Measurements from ENCODE around the gene AHCTF1.

GRCh38 chr1:246888522-246888921, 43.2 kb downstream of the AHCTF1 start:
- TF ChIP-seq CTCF (IDR thresholded peaks at IDR 0.05) (no peak), POLR2A (IDR thresholded peaks at IDR 0.05) (no peak)

All from right lobe of liver (tissue), 4 donors.